OCI-LY3 (cell line): Measurements from ENCODE around the gene SLC27A2.

Experiments used
- H2AFZ ChIP-seq: fragments of 200-600, 300-600 bp; shearing (Covaris generic); 2 replicates; pipeline ENCODE4 v1.6.0; 2014; ENCODE audit warnings: antibody characterized with exemption, low read depth, low read length
- H3K27ac ChIP-seq: fragments of 200-600, 300-600 bp; sonication (generic); 2 replicates; pipeline ENCODE4 v1.5.1; 2014; ENCODE audit warnings: mild to moderate bottlenecking, low read length, moderate library complexity, mixed read lengths
- H3K27me3 ChIP-seq: fragments of 200-600, 300-600 bp; sonication (generic); 2 replicates; pipeline ENCODE4 v1.6.1; 2014; ENCODE audit warnings: low read depth, low read length, mixed read lengths
- H3K36me3 ChIP-seq: fragments of 200-600, 300-600 bp; sonication (generic); replicated peaks from 2 replicates; pipeline ENCODE3; 2014; ENCODE audit warnings: low read depth, low read length, mixed read lengths
- H3K4me1 ChIP-seq: fragments of 300-600, 200-600 bp; sonication (generic); 2 replicates; pipeline ENCODE4 v1.6.1; 2014; ENCODE audit warnings: low read length, mixed read lengths
- H3K4me2 ChIP-seq: fragments of 200-600, 300-600 bp; sonication (generic); 2 replicates; pipeline ENCODE4 v1.6.1; 2014; ENCODE audit warnings: low read length, mixed read lengths
- H3K4me3 ChIP-seq: fragments of 300-600, 200-600 bp; sonication (generic); 2 replicates; pipeline ENCODE4 v1.5.1; 2014; ENCODE audit warnings: antibody characterized with exemption, mild to moderate bottlenecking, low read length, moderate library complexity
- H3K79me2 ChIP-seq: fragments of 300-600, 200-600 bp; shearing (Covaris generic); 2 replicates; pipeline ENCODE4 v1.6.1; 2014; ENCODE audit warnings: mild to moderate bottlenecking, low read length, mixed read lengths
- H3K9ac ChIP-seq: fragments of 300-600, 200-600 bp; shearing (Covaris generic); 2 replicates; pipeline ENCODE4 v1.6.0; 2014; ENCODE audit warnings: mild to moderate bottlenecking, low read length, moderate library complexity
- H3K9me3 ChIP-seq: fragments of 200-600, 300-600 bp; shearing (Covaris generic); 2 replicates; pipeline ENCODE4 v1.6.1; 2014; ENCODE audit warnings: low read length, mixed read lengths; ENCODE audit not compliant: insufficient read depth
- H4K20me1 ChIP-seq: fragments of 200-600, 300-600 bp; sonication (generic); 2 replicates; pipeline ENCODE4 v1.6.1; 2016; ENCODE audit warnings: low read length, mixed read lengths; ENCODE audit not compliant: insufficient read depth
- EZH2phosphoT487 ChIP-seq: fragments of 200-600 bp; shearing (Covaris generic); IDR thresholded peaks from 2 replicates; pipeline ENCODE4 v1.6.1; 2018; ENCODE audit warnings: antibody characterized with exemption, mixed run types, low read depth
- TF ChIP-seq, protein P1 (sequence below): fragments of 200-600, 300-600 bp; sonication (generic); IDR thresholded peaks from 2 replicates; pipeline ENCODE4 v1.5.1; 2014; ENCODE audit warnings: antibody characterized with exemption, low read length, low read depth

Gene SLC27A2

DNA sequence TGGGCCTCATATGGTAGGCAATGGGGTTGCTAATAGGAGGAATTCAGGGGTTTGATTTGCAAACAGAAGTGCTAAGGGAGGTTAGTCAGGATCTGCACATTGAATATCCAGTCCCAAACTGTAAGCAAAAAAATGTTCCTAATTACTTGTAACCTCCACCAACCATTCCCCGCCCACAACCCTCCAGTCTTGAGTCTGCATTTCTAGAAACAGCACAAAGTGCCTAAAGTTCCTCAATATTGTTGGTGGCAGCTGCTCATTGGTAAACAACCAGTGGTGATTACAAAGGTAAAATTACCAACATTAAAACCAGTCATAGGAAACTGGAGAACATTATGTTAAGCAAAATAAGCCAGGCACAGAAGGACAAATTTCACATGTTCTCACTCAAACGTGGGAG, 64.6 kb downstream of the SLC27A2 start:
- TF ChIP-seq, protein P1, sequence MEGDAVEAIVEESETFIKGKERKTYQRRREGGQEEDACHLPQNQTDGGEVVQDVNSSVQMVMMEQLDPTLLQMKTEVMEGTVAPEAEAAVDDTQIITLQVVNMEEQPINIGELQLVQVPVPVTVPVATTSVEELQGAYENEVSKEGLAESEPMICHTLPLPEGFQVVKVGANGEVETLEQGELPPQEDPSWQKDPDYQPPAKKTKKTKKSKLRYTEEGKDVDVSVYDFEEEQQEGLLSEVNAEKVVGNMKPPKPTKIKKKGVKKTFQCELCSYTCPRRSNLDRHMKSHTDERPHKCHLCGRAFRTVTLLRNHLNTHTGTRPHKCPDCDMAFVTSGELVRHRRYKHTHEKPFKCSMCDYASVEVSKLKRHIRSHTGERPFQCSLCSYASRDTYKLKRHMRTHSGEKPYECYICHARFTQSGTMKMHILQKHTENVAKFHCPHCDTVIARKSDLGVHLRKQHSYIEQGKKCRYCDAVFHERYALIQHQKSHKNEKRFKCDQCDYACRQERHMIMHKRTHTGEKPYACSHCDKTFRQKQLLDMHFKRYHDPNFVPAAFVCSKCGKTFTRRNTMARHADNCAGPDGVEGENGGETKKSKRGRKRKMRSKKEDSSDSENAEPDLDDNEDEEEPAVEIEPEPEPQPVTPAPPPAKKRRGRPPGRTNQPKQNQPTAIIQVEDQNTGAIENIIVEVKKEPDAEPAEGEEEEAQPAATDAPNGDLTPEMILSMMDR, result no peak
- TF ChIP-seq EZH2phosphoT487, result no peak
- Histone ChIP-seq H3K4me1 (no peaks in the 10 kb centered on the region; the same call in 1 of the 2 replicates), H3K36me3 (no peaks in the 10 kb centered on the region), H3K79me2 (no peaks in the 10 kb centered on the region), H3K27ac (no peak overlapping the region), H3K4me2 (no peak overlapping the region), H4K20me1 (no peaks in the 10 kb centered on the region), H3K4me3 (no peak overlapping the region), H3K27me3 (peaks cover 14% of the 10 kb centered on the region; the same call in 1 of the 2 replicates), H3K9me3 (no peaks in the 10 kb centered on the region), H2AFZ (no peak overlapping the region), H3K9ac (no peak overlapping the region)

DNA sequence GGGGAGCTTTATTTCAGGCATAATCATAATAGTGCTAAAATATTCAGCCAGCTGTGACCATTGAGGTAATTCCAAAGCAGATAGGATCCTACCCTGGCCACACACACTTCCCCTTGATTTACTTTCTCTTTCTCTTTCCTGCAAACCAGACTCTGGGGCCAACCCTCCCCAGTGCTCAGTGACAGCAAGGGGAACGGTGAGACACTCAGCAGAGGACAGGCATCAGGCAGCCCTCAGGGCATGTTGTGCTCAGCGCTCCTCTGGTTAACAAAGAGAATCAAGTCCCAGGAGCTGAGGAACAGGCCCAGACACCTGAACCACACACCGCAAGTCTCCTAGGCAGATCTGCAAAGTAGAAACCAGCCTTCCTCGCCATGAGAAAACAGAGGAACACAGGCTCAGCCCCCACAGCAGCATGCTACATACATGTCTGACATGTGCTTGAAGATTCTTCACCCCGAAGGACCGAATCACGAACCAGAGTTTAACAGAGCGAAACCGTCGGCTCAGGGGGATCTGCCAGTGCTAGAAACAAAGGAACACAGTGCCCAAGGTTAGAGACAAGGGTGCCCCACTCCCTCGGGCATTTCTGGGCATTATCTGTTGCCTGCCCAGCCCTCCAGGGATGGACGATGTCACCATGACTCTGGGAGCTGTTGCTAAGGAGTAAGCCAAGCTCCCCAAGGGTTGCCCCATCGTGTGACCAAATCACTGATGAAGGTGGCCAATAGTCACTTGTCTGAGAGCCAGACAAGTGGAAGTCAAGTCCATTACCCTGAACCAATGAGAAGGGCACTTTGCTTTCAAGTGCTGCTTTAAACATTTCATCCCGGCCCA, 66.0 kb downstream of the SLC27A2 start:
- Histone ChIP-seq H3K27me3 (peaks cover 14% of the 10 kb centered on the region; the same call in 1 of the 2 replicates), H2AFZ (no peak overlapping the region), H3K36me3 (no peaks in the 10 kb centered on the region), H3K4me1 (no peaks in the 10 kb centered on the region; the same call in 1 of the 2 replicates), H3K4me3 (no peak overlapping the region), H3K9ac (no peak overlapping the region), H3K27ac (no peak overlapping the region), H3K9me3 (no peaks in the 10 kb centered on the region), H4K20me1 (no peaks in the 10 kb centered on the region), H3K79me2 (no peaks in the 10 kb centered on the region), H3K4me2 (0 out of 2 replicates have a peak overlapping the region, but pooled peaks have one; percentile 12)
- TF ChIP-seq, protein P1, result no peak
- no peak for TF ChIP-seq EZH2phosphoT487

DNA sequence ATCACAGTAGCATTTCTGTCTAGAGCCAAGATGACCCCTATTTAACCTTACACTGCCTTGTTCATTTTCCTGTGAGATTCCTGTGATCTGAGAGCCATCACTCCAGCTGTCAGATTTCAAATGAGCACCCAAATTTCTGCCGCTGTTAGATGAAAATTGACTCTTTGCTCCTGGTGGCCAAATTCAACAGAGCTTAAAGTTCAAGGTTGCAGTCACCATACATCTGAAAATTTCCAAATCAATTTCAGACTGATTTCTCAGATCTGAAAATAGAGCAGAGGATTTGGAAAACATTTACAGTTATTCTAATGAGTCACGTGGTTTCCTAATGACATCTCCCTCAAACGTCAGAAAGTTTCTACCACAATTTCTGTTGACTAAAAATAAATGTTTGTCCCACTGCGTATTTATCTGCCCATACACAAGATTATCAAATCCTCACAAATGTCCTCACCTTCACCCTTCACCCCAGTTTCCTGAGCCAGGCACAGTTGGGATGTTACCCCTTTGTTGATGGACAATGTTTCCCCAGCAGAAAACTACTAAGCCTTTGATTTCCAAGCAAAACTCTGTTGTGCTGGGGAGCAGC, 67.1 kb downstream of the SLC27A2 start:
- Histone ChIP-seq H3K27ac (no peak overlapping the region), H4K20me1 (no peaks in the 10 kb centered on the region), H3K4me2 (no peak overlapping the region)

More for the DNA sequence above, 67.1 kb downstream of the SLC27A2 start:
- H2AFZ ChIP-seq, result no peak overlapping the region
- no peak overlapping the region for H3K4me3 ChIP-seq
- H3K27me3 ChIP-seq, result peaks cover 17% of the 10 kb centered on the region; the same call in 1 of the 2 replicates
- no peaks in the 10 kb centered on the region for H3K36me3 ChIP-seq
- H3K4me1 ChIP-seq, result no peaks in the 10 kb centered on the region; the same call in 1 of the 2 replicates
- no peaks in the 10 kb centered on the region for H3K79me2 ChIP-seq
- no peaks in the 10 kb centered on the region for H3K9me3 ChIP-seq
- TF ChIP-seq EZH2phosphoT487, result no peak
- TF ChIP-seq, protein P1, result no peak
- H3K9ac ChIP-seq, result no peak overlapping the region
